SU-DHL-6 (cell line): Measurements from ENCODE around the gene CREB5.

ENCODE experiments used
- H2AFZ ChIP-seq: fragments of 200-600 bp; sonication (generic); 2 replicates; pipeline ENCODE4 v1.6.1; 2014; ENCODE audit warnings: low read depth, mild to moderate bottlenecking, moderate library complexity, mixed read lengths, antibody characterized with exemption, low read length; ENCODE audit not compliant: severe bottlenecking
- H3F3A ChIP-seq: fragments of 200-600 bp; shearing (Covaris generic); 2 replicates; pipeline ENCODE4 v1.6.0; 2016; ENCODE audit warnings: antibody characterized with exemption, mild to moderate bottlenecking; ENCODE audit not compliant: insufficient read depth
- H3K27ac ChIP-seq: fragments of 200-600 bp; sonication (generic); 2 replicates; pipeline ENCODE4 v1.5.1; 2016; ENCODE audit warnings: low read depth, mild to moderate bottlenecking, low read length, moderate library complexity, mixed read lengths
- H3K27me3 ChIP-seq: fragments of 200-600 bp; sonication (generic), shearing (Covaris generic); 2 replicates; pipeline ENCODE4 v1.6.0; 2014; ENCODE audit warnings: mild to moderate bottlenecking, low read length
- H3K36me3 ChIP-seq: fragments of 200-600 bp; sonication (generic); 2 replicates; pipeline ENCODE4 v1.6.1; 2014; ENCODE audit warnings: mild to moderate bottlenecking, low read length, mixed read lengths
- H3K4me2 ChIP-seq: fragments of 300-600, 200-600 bp; shearing (Covaris generic), sonication (generic); 2 replicates; pipeline ENCODE4 v1.6.0; 2014; ENCODE audit warnings: low read length, low read depth, mild to moderate bottlenecking; ENCODE audit not compliant: poor library complexity, severe bottlenecking
- H3K4me3 ChIP-seq: fragments of 200-600 bp; sonication (generic); 2 replicates; pipeline ENCODE4 v1.5.1; 2014; ENCODE audit warnings: antibody characterized with exemption, low read length, mild to moderate bottlenecking, mixed read lengths; ENCODE audit not compliant: insufficient read depth, poor library complexity, severe bottlenecking
- H3K79me2 ChIP-seq: fragments of 200-600 bp; sonication (generic); 2 replicates; pipeline ENCODE4 v1.6.1; 2014; ENCODE audit warnings: mild to moderate bottlenecking, low read length, moderate library complexity; ENCODE audit not compliant: insufficient read depth
- H3K9ac ChIP-seq: fragments of 200-600 bp; sonication (generic); 2 replicates; pipeline ENCODE4 v1.7.0; 2014; ENCODE audit warnings: mild to moderate bottlenecking, low read length
- H3K9me2 ChIP-seq: fragments of 200-600 bp; sonication (generic); replicated peaks from 2 replicates; pipeline ENCODE4 v1.6.1; 2014; ENCODE audit warnings: low read length; ENCODE audit not compliant: insufficient read depth
- H3K9me3 ChIP-seq: fragments of 200-600 bp; sonication (generic); 2 replicates; pipeline ENCODE4 v1.6.1; 2014; ENCODE audit warnings: low read length, mixed read lengths; ENCODE audit not compliant: insufficient read depth
- H4K20me1 ChIP-seq: fragments of 200-600 bp; sonication (generic); 2 replicates; pipeline ENCODE4 v1.6.1; 2014; ENCODE audit warnings: low read depth, mild to moderate bottlenecking, antibody characterized with exemption, low read length, moderate library complexity, mixed read lengths
- CTCF ChIP-seq: fragments of 200-600 bp; sonication (generic); IDR thresholded peaks from one replicate; pipeline ENCODE4 v1.5.1; 2017; ENCODE audit warnings: antibody characterized with exemption, mild to moderate bottlenecking, low read length, moderate library complexity; ENCODE audit not compliant: insufficient read depth, poor library complexity, severe bottlenecking
- EZH2phosphoT487 ChIP-seq: fragments of 200-600 bp; sonication (generic), shearing (Covaris generic); conservative IDR thresholded peaks from 2 replicates; pipeline ENCODE4 v1.6.1; 2018; ENCODE audit warnings: mild to moderate bottlenecking, antibody characterized with exemption, low read length, moderate library complexity, mixed read lengths

Gene CREB5

GRCh38 chr7:28369523-28369922 is 42.8 kb upstream of the CREB5 start:
- Histone ChIP-seq H3K4me2 (no peak overlapping the region), H3K9me2 (no peaks in the 10 kb centered on the region), H3F3A (no peaks in the 10 kb centered on the region), H3K36me3 (no peaks in the 10 kb centered on the region), H4K20me1 (no peaks in the 10 kb centered on the region), H3K27me3 (no peaks in the 10 kb centered on the region), H3K9ac (no peak overlapping the region), H3K4me3 (no peak overlapping the region), H2AFZ (no peak overlapping the region), H3K79me2 (no peaks in the 10 kb centered on the region), H3K27ac (no peak overlapping the region), H3K9me3 (no peaks in the 10 kb centered on the region)
- TF ChIP-seq CTCF = no peak
- no peak for TF ChIP-seq EZH2phosphoT487

GRCh38 chr7:28371846-28372245 is 40.5 kb upstream of the CREB5 start:
- no peaks in the 10 kb centered on the region for H3K9me3 ChIP-seq
- no peaks in the 10 kb centered on the region for H3K36me3 ChIP-seq
- no peak overlapping the region for H2AFZ ChIP-seq
- no peaks in the 10 kb centered on the region for H4K20me1 ChIP-seq
- no peak overlapping the region for H3K4me3 ChIP-seq
- TF ChIP-seq CTCF = no peak
- H3K27me3 ChIP-seq = no peaks in the 10 kb centered on the region
- H3K4me2 ChIP-seq = no peak overlapping the region
- no peak overlapping the region for H3K27ac ChIP-seq
- no peaks in the 10 kb centered on the region for H3K9me2 ChIP-seq
- no peak overlapping the region for H3K9ac ChIP-seq
- no peaks in the 10 kb centered on the region for H3F3A ChIP-seq
- no peaks in the 10 kb centered on the region for H3K79me2 ChIP-seq

- Histone ChIP-seq H3K27me3 (no peaks in the 10 kb centered on the region), H3K79me2 (no peaks in the 10 kb centered on the region), H2AFZ (no peak overlapping the region), H3K27ac (no peak overlapping the region), H3K9me3 (no peaks in the 10 kb centered on the region), H3K9me2 (no peaks in the 10 kb centered on the region), H3K4me3 (no peak overlapping the region), H3F3A (no peaks in the 10 kb centered on the region), H3K9ac (no peak overlapping the region), H4K20me1 (no peaks in the 10 kb centered on the region), H3K4me2 (no peak overlapping the region), H3K36me3 (no peaks in the 10 kb centered on the region)
- TF ChIP-seq EZH2phosphoT487 (no peak), CTCF (no peak)
These were observed 38.3 kb upstream of the CREB5 start for GRCh38 chr7:28373990-28374389.

- Histone ChIP-seq H3K27ac (no peak overlapping the region), H3K79me2 (no peaks in the 10 kb centered on the region), H3F3A (no peaks in the 10 kb centered on the region), H4K20me1 (no peaks in the 10 kb centered on the region), H3K9ac (no peak overlapping the region), H3K27me3 (no peaks in the 10 kb centered on the region), H3K9me3 (no peaks in the 10 kb centered on the region), H3K9me2 (no peaks in the 10 kb centered on the region), H3K4me3 (no peak overlapping the region), H3K4me2 (no peak overlapping the region), H2AFZ (no peak overlapping the region), H3K36me3 (no peaks in the 10 kb centered on the region)
- TF ChIP-seq EZH2phosphoT487 (no peak), CTCF (no peak)
These were observed 36.6 kb upstream of the CREB5 start for GRCh38 chr7:28375729-28376128.
